B cell (primary cell): ENCODE results near the gene SLC29A3. TPM values are rescaled to one million over a fixed set of nuclear protein-coding genes. Genes with fewer than 3 reads are reported as not detected.

ENCODE experiments used
- ATAC-seq: fragments of 200-7000 bp; cut with Tn5 transposase; one replicate; pipeline ENCODE4 v1.10.0; 2021; ENCODE audit warnings: low read depth, mild to moderate bottlenecking, moderate number of reproducible peaks, moderate library complexity
- CTCF ChIA-PET: fragments of 350-600 bp; sonication (Branson Sonifier 250); formaldehyde crosslinking; loops from one replicate; lab custom pipeline; 2021; ENCODE audit warnings: antibody characterized with exemption, inconsistent platforms; lab: Charles Lee
- POLR2A ChIA-PET: fragments of 350-600 bp; sonication (Branson Sonifier 250); formaldehyde crosslinking; loops from one replicate; lab custom pipeline; 2021; ENCODE audit warnings: antibody characterized with exemption; lab: Charles Lee
- DNase-seq: peaks from one replicate; pipeline ENCODE4 v3.0.0; 2013
- H2AFZ ChIP-seq: 2 replicates; pipeline ENCODE4 v1.6.1; 2012; ENCODE audit warnings: mild to moderate bottlenecking, low read depth, low read length; ENCODE audit not compliant: insufficient read depth, poor library complexity, severe bottlenecking
- H3K27ac ChIP-seq, 2 donors: 1 replicate in 1 of 2; 2 replicates in 1 of 2; pipeline ENCODE4 v1.5.1; 2012 to 2013; ENCODE audit warnings: low read length in 2 of 2, mild to moderate bottlenecking in 2 of 2, moderate library complexity in 1 of 2
- H3K27me3 ChIP-seq, 4 experiments: fragments of 200-600 bp in 1 of 4; sonication (generic) in 1 of 4; replicated peaks in 1 of 4; 1 replicate in 2 of 4; 2 replicates in 2 of 4; pipeline versions ENCODE4 v1.6.1 to v1.7.0; 2013 to 2016; ENCODE audit warnings: low read length in 3 of 4, mild to moderate bottlenecking in 2 of 4, mixed read lengths in 1 of 4, moderate library complexity in 1 of 4; ENCODE audit not compliant: insufficient read depth in 4 of 4, control insufficient read depth in 3 of 4; ENCODE audit errors: control extremely low read depth in 1 of 4
- H3K36me3 ChIP-seq, 2 experiments: replicated peaks in 1 of 2; 1 replicate in 1 of 2; 2 replicates in 1 of 2; pipeline versions ENCODE4 v1.6.1 to v1.7.1; 2013; ENCODE audit warnings: low read length in 1 of 2; ENCODE audit not compliant: insufficient read depth in 2 of 2, control insufficient read depth in 1 of 2; ENCODE audit errors: control extremely low read depth in 1 of 2, extremely low read depth in 1 of 2
- H3K4me1 ChIP-seq, 2 donors: fragments of 200-600 bp in 1 of 2; sonication (generic) in 1 of 2; 1 replicate in 1 of 2; 2 replicates in 1 of 2; pipeline versions ENCODE4 v1.5.1 to v1.6.1; 2013 to 2017; ENCODE audit warnings: low read length in 2 of 2; ENCODE audit not compliant: control insufficient read depth in 2 of 2, insufficient read depth in 2 of 2
- H3K4me2 ChIP-seq: replicated peaks from 2 replicates; pipeline ENCODE3; 2012; ENCODE audit warnings: mild to moderate bottlenecking, low read depth, low read length; ENCODE audit not compliant: poor library complexity, severe bottlenecking
- H3K4me3 ChIP-seq, 5 experiments: fragments of 200-600 bp in 1 of 5; sonication (generic) in 1 of 5; 1 replicate in 3 of 5; 2 replicates in 2 of 5; pipeline versions ENCODE4 v1.5.1 to v1.7.0; 2011 to 2016; ENCODE audit warnings: low read length in 4 of 5, mild to moderate bottlenecking in 4 of 5, low read depth in 2 of 5, control low read depth in 1 of 5, moderate library complexity in 1 of 5; ENCODE audit not compliant: insufficient read depth in 1 of 5; ENCODE audit errors: control extremely low read depth in 1 of 5, extremely low read depth in 1 of 5
- H3K79me2 ChIP-seq: fragments of 200-600 bp; sonication (generic); one replicate; pipeline ENCODE4 v1.6.0; 2016; ENCODE audit warnings: low read length; ENCODE audit not compliant: control insufficient read depth, insufficient read depth
- H3K9ac ChIP-seq: fragments of 200-600 bp; sonication (generic); 2 replicates; pipeline ENCODE4 v1.6.1; 2017; ENCODE audit warnings: mild to moderate bottlenecking, low read length, moderate library complexity
- H3K9me3 ChIP-seq, 3 donors: one replicate each; pipeline versions ENCODE4 v1.6.1 to v1.7.1; 2013; ENCODE audit warnings: low read length in 2 of 3; ENCODE audit not compliant: control insufficient read depth in 2 of 3, insufficient read depth in 1 of 3; ENCODE audit errors: control extremely low read depth in 1 of 3
- H4K20me1 ChIP-seq: 2 replicates; pipeline ENCODE4 v1.6.0; 2012; ENCODE audit warnings: mild to moderate bottlenecking, low read length; ENCODE audit not compliant: insufficient read depth, control insufficient read depth, poor library complexity, severe bottlenecking
- H3K27ac Mint-ChIP-seq: one replicate; pipeline ENCODE4 v1.8.0; 2021; ENCODE audit warnings: mixed read lengths
- H3K27me3 Mint-ChIP-seq: one replicate; pipeline ENCODE4 v1.8.0; 2021; ENCODE audit warnings: mixed read lengths
- H3K4me1 Mint-ChIP-seq: one replicate; pipeline ENCODE4 v1.8.0; 2021; ENCODE audit warnings: mixed read lengths
- H3K4me3 Mint-ChIP-seq: one replicate; pipeline ENCODE4 v1.8.0; 2021; ENCODE audit warnings: mixed read lengths
- H3K9me3 Mint-ChIP-seq: one replicate; pipeline ENCODE4 v1.8.0; 2022; ENCODE audit warnings: mixed read lengths; ENCODE audit not compliant: insufficient read depth
- EZH2 ChIP-seq: IDR thresholded peaks from 2 replicates; pipeline ENCODE4 v1.6.1; 2012; ENCODE audit warnings: borderline replicate concordance, low read depth, mild to moderate bottlenecking, moderate library complexity, low read length; ENCODE audit not compliant: insufficient read depth, poor library complexity, severe bottlenecking
- WGBS: methylation state at CpG from one replicate; pipeline ENCODE4 v1.1.5; 2013; ENCODE audit warnings: missing lambda C conversion rate; ENCODE audit not compliant: insufficient coverage; 5-methylcytosine and 5-hydroxymethylcytosine counted together
- intact Hi-C: fragments of 100-400 bp; cut with micrococcal nuclease; formaldehyde crosslinking; loops from one replicate; pipeline ENCODE4 v1.10.0; 2022
- polyA plus RNA-seq: library from polyadenylated mRNA; depleted of rRNA; stranded (reverse); fragments of >200 nt; gene quantifications from 2 replicates; pipeline ENCODE4 v1.2.3, GENCODE V29; 2012
- total RNA-seq, 2 donors: library from RNA; stranded (reverse); fragments of 120-200 nt in 1 of 2; gene quantifications; 1 replicate in 1 of 2; 2 replicates in 1 of 2; pipeline versions ENCODE4 v1.2.3 to v1.2.4, GENCODE V29; 2013 to 2022
- TF ChIP-seq, protein P1 (sequence below): fragments of 200-600 bp; IDR thresholded peaks from one replicate; pipeline ENCODE4 v1.8.0; 2022; ENCODE audit warnings: antibody characterized with exemption, mild to moderate bottlenecking

Gene SLC29A3
- total and polyA plus RNA-seq, 2 donors (not counting 1 experiment from before 2014, with no cell fraction given), result 4.5 to 8.2 TPM

DNA sequence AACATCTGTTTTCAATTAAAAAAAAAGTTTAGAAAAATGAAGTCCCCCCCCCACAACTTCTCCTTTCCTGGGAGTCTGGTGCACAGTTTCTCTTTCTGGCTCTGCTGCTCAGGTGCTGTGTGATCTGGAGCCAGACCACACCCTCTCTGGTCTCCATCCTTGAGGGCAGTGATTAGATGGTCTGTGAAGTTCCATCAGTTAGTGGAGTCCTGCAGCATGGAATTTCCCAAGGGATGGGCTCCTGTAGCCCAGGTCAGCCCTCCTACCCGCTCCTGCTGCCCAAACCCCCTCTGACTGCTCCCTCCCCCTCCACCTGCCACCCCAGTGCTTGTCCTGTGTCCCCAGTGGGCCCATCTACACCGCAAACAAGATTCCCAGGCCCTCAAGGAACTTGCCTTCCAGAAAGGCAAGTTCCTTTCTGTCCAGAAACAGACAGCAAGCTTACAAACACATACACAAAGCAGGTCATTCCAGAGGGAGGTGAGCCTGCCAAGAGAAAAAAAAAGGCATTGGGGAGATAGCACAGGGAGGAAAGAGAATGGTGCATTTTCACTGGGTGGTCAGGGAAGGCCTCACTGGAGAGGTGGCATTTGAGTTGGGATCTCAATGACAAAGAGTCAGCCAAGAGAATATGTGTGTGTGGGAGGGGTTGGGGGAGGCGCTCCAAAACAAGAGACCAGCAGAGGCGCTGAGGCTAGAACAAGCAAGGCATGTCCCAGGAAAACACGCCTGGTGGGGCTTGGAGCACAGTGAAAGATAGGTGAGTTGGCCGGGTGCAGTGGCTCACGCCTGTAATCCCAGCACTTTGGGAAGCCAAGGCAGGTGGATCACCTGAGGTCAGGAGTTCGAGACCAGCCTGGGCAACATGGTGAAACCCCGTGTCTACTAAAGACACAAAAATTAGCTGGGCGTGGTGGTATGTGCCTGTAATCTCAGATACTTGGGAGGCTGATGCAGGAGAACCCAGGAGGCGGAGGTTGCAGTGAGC is 49.5 kb upstream of the SLC29A3 start:
- Mint-ChIP-seq H3K27me3 (peaks cover 18% of the 10 kb centered on the region), H3K27ac (no peak overlapping the region), H3K4me1 (no peaks in the 10 kb centered on the region), H3K9me3 (no peaks in the 10 kb centered on the region), H3K4me3 (no peak overlapping the region)
- Histone ChIP-seq H3K9me3 (no peaks in the 10 kb centered on the region), H3K27ac (no peak overlapping the region), H4K20me1 (no peaks in the 10 kb centered on the region), H3K4me2 (no peak overlapping the region), H3K4me1 (no peaks in the 10 kb centered on the region), H2AFZ (no peak overlapping the region), H3K79me2 (no peaks in the 10 kb centered on the region), H3K36me3 (no peaks in the 10 kb centered on the region), H3K27me3 (no peaks in the 10 kb centered on the region), H3K9ac (no peak overlapping the region), H3K4me3 (no peak overlapping the region)
- intact Hi-C loops, result no loop called here
- ChIA-PET POLR2A (no interaction called here), CTCF (interaction anchor here (0.7 kb wide), 1 partner anchor 16 kb away, joined by 3 read pairs; no protein-coding TSS in a partner anchor)
- ATAC-seq (no peak), DNase-seq (no peak)
- no peak for TF ChIP-seq EZH2
- TF ChIP-seq, protein P1, sequence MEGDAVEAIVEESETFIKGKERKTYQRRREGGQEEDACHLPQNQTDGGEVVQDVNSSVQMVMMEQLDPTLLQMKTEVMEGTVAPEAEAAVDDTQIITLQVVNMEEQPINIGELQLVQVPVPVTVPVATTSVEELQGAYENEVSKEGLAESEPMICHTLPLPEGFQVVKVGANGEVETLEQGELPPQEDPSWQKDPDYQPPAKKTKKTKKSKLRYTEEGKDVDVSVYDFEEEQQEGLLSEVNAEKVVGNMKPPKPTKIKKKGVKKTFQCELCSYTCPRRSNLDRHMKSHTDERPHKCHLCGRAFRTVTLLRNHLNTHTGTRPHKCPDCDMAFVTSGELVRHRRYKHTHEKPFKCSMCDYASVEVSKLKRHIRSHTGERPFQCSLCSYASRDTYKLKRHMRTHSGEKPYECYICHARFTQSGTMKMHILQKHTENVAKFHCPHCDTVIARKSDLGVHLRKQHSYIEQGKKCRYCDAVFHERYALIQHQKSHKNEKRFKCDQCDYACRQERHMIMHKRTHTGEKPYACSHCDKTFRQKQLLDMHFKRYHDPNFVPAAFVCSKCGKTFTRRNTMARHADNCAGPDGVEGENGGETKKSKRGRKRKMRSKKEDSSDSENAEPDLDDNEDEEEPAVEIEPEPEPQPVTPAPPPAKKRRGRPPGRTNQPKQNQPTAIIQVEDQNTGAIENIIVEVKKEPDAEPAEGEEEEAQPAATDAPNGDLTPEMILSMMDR, result no peak
- 75% methylated on average over 8 of the region's 11 CpGs for WGBS
